GM19467 (cell line): ENCODE data around the gene DIAPH2.
A peak's percentile ranks its signal among the peaks of the same experiment; 100 is the strongest.

Experiments used
- ATAC-seq: cut with Tn5 transposase; IDR thresholded peaks from one replicate; pipeline ENCODE4 v1.9.1; 2021; ENCODE audit warnings: mild to moderate bottlenecking, moderate library complexity; ENCODE audit not compliant: unreplicated experiment

DIAPH2 gene

DNA sequence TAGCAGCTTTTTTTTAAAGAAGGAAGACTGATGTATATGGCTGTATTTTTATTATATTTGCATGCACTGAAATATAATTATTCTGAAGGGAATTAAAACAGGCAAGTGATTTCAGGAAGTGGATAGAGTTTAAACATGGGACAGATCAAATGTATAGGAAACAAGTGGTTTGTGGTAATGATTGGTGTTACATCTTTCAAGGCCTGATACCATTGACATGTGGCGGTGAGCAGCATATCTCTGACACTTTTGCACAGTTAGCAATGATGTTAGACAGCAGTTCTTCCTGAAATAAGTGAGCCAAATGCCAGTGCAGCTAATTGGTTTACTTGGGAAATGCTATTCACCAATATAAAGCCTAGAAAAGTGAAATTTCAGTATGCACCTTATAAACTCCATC is 471.2 kb downstream of the DIAPH2 start:
- ATAC-seq = no peak

GRCh38 chrX:97158269-97158668 is 473.6 kb downstream of the DIAPH2 start:
- ATAC-seq = no peak

GRCh38 chrX:97159916-97160800 is 475.5 kb downstream of the DIAPH2 start:
- ATAC-seq = no peak

DNA sequence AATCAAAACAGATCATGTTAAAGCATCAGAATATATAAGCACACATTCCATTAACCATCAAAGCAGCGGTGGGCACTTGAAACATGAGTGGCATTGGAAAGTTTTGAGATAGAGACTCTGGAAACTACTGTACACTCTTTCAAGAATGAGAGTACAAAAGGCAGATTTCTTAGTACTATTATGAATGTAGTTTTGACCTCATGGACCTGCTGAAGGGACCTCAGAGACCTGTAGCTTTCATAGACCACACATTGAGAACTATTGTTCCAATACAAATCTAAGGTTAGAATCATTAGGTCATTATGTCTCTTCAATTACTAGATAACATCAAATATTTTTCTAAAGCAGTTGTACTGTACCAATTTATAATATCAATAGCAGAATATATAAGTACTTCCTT is 482.7 kb downstream of the DIAPH2 start:
- no peak for ATAC-seq

DNA sequence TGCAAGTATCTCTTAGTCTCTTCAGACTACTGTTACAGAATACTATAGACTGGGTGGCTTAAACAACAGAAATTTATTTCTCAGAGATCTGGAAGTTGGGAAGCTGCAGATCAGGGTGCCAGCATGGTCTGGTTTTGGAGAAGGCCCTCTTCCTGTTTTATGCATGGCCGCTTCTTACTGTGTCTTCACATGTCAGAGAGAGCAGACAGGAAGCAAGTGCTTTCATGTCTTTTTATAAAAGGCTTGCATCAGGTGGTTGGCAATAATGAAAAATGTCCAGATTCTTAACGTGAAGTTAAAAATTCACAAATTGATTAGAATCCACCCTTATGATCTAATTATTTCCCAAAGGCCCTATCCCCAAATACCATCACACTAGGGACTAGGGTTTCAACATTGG is 484.0 kb downstream of the DIAPH2 start:
- no peak for ATAC-seq

DNA sequence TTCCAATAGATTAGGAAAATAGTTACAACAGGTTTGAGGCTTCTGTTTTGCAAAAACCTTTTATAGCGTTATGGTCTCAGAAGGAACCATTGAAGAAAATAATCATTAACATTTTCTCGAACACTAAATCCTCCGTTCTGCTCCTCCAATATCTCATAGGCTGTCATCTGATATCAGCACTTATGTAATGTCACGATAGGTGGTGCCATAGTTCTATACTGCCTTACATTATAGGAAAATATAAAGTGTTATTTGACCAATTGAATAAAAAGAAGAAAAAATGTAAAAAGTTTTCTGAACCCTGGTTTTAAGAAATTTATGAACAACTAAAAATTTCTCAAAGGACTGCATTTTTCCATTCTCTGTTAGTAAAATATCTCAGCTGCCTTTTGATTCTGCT is 490.5 kb downstream of the DIAPH2 start:
- no peak for ATAC-seq

DNA sequence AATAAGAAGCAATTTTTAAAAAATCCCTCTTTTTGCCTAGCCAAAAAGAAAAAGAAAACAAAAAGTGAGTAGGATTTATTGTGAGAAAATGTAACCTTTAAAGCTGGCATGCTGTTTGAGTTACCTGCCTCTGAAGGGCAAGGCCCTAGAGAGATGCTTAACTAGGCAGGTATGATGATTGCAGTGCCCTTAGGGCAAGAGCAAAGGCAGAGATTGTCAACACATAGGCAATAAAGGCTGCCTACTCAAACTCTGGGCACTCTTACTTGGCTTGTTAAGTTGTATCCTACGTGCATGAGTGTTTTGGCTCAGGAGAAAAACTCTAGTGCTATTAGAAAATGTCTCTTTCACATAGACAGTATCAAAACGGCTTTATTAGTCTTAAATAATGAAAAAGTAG is 505.0 kb downstream of the DIAPH2 start:
- no peak for ATAC-seq

- no peak for ATAC-seq
Observed at GRCh38 chrX:97199501-97199900, 514.9 kb downstream of the DIAPH2 start.

DNA sequence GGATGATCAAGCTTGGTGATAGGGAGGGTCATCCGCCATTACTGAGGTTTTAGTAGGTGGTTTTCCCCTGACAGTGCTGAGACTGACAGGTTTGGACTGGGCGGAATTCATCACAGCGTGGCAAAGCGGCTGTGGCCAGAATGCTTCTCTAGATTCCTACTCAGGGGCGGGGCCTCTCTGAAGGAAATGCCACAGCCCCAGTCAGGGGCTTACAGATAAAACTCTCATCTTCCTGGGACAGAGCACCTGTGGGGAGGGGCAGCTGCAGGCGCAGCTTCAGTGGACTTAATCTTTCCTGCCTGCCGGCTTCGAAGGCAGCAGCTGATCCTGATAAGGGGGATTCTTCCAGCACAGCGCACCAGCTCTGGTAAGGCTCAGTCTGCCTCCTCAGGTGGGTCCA is 515.8 kb downstream of the DIAPH2 start:
- ATAC-seq = no peak

GRCh38 chrX:97210501-97210900 is 525.9 kb downstream of the DIAPH2 start:
- ATAC-seq = no peak

- no peak for ATAC-seq
Observed at GRCh38 chrX:97211070-97211469, 526.4 kb downstream of the DIAPH2 start.

DNA sequence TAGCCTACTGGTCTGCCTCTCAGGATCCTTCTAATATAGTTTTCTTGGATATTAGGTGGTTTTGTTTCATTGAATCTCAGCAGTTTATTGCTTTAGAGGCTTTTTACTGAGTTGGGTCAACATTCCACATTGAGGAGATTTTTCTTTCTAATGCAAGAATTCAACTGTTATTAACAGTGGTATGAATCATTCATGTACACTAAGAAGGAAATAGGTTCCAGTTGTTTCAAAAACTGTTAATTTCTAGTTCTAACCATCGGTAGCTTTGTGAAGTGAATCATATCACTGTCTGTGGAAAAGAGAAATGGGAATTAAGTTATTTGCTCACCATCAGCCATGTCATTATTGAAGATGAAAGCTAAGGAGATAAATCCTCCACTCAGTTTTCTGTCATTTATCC is 530.5 kb downstream of the DIAPH2 start:
- no peak for ATAC-seq

- ATAC-seq = no peak
Observed at GRCh38 chrX:97224148-97224547, 539.5 kb downstream of the DIAPH2 start.

- no peak for ATAC-seq
Observed at GRCh38 chrX:97229318-97229717, 544.7 kb downstream of the DIAPH2 start.

- no peak for ATAC-seq
Observed at GRCh38 chrX:97230948-97231347, 546.3 kb downstream of the DIAPH2 start.

DNA sequence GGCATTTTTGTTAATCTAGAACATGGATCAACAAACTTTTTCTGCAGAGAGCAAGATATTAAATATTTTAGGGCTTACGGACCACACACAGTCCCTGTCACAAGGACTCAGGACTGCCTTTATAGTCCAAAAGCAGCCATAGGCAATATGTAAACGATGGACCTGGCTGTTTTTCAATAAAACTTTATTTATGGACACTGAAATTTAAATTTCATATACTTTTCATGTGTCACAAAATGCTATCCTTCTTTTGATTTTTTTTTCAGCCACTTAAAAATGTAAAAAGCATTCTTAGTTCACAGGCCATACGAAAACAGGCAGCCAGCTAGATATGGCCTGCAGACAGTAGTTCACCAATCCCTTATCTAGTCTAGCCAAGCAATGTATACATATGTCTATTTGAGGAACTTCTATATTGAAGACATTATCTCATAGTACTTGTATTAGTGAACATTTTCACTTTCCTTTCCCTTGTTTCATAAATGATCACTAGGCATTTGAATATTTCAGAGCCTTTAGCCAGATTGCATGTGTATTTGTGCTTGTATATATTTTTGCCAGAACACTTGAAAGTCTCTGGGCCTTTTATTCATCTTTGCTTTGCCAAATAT is 549.9 kb downstream of the DIAPH2 start:
- peak; percentile 99 for ATAC-seq

GRCh38 chrX:97238632-97239031 is 554.0 kb downstream of the DIAPH2 start:
- ATAC-seq = no peak

DNA sequence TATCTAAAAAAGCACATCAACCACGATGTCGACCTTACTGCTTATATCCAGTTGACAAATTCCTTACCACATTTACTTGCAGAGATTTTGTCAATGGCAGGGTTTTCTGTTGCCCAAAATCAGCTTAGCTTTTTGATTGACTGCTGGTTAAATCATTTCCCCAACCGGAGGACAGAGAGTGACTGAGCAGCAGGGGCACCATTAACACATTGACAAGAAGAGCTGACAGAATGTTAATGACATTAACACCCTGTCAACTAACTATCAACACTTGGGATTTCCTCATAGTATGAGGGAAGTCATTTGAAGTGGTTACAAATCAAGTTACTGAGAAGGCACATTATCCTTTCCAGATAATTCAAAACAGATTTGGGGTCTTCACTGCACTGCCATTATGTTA is 567.5 kb downstream of the DIAPH2 start:
- ATAC-seq = no peak

- ATAC-seq = no peak
Observed at GRCh38 chrX:97260679-97261078, 576.0 kb downstream of the DIAPH2 start.

DNA sequence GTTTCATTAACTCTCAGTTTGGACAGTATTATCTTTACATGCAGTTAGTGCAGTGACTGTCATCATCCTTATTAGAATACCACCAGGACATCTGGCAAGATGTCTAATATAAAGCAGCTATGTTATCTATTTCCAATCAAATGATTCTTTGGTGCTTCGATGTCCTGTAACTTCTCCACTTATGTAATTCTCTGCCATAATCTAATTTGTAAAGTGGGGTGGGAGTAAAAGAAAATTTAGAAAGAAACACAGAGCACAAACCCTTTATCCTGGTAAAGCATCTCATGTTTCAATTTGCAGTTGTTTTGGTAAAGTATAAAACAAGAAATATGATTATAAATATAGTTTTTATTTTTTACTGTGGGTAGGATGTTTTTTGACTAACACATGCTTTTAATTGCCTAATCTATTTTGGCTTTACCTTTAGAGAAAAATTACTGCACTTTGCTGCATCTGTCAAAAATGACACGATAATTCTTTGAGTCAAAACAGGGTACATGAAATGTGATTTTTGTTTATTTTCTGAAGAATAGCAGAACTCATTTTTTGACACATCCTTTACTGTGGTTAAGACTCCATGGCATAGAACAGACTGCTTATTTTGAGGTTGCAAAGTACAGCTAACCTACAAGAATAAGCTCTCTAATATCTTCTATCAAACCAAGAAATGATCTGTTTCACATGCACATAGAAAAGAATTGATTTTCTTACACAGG is 581.9 kb downstream of the DIAPH2 start:
- no peak for ATAC-seq

- ATAC-seq = no peak
Observed at GRCh38 chrX:97267396-97268181, 582.9 kb downstream of the DIAPH2 start.
